NCI-H446 (cell line): ENCODE data around the gene TUBB1.
"Not testable (repeated sequence)": the region's sequence is repeated elsewhere in the genome, so short reads cannot be mapped to it uniquely, and the experiment has no call there.

Experiments used
- DNase-seq, 2 experiments: peaks; one replicate each; lab custom pipeline; 2025; lab: John Stamatoyannopoulos, UW

The TUBB1 gene

DNA sequence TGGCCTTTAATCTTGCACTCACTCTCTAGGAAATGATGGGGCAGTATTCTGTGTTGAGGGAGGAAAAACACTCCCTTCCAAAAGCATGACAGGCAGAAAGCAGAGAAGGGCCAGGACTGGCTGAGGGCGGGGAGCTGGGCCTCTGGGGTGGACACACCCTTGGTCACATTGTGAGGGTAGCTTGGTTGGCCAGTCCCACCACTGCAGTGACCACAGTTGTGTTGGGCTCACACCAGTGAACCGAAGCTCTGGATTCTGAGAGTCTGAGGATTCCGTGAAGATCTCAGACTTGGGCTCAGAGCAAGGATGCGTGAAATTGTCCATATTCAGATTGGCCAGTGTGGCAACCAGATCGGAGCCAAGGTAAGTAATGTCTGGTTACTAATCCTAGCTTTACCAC lies at the start of gene TUBB1:
Gene TUBB1 (plus strand): TSS at position 213 of the 400 bp plus-strand sequence. CDS start 94 bp downstream, at position 307.
- DNase-seq: no peak

GRCh38 chr20:58969439-58969838 lies 49.8 kb upstream of the TUBB1 start:
- DNase-seq: no peak

GRCh38 chr20:58970146-58970545 lies 49.1 kb upstream of the TUBB1 start:
- DNase-seq: no peak

GRCh38 chr20:58971429-58971828 lies 47.8 kb upstream of the TUBB1 start:
- no peak for DNase-seq

DNA sequence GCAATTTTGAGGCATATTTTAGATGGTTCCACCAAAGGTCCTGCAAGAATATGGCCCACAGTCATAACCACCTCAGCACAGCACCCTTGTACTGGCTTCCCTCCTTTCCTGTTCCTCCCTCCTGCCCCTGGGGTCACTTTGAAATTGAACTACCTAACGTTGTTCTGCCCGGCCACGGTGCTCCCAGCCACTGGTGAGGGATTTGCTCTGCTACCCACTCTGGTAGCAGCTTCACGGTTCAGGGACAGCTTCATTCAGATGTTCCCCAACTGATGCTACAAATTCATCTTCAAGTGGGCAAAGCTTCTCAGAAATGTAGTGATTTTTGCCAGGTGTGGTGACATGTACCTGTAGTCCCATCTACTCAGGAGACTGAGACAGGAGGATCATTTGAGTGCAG lies 46.0 kb upstream of the TUBB1 start:
- no peak for DNase-seq

GRCh38 chr20:58973866-58974265 lies 45.4 kb upstream of the TUBB1 start:
- no peak for DNase-seq

DNA sequence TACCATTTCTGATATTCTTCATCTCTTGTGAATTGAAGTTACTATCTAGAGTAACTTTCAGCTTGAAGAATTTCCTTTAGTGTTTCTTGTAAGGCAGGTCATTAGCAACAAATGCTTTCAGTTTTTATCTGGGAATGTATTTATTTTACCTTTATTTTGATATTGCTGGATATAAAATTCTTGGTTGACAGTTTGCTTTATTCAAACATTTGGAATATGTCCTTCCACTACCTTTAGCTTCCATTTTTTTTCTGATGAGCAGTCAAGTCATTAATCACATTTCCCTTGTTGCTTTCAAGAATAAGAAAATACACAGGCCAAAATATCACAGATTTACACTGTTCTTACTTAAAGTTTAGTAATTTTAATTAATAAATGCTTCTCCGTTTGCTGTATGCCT lies 43.9 kb upstream of the TUBB1 start:
- no peak for DNase-seq

- no peak for DNase-seq
Observed at GRCh38 chr20:58976061-58976730, 43.0 kb upstream of the TUBB1 start.

DNA sequence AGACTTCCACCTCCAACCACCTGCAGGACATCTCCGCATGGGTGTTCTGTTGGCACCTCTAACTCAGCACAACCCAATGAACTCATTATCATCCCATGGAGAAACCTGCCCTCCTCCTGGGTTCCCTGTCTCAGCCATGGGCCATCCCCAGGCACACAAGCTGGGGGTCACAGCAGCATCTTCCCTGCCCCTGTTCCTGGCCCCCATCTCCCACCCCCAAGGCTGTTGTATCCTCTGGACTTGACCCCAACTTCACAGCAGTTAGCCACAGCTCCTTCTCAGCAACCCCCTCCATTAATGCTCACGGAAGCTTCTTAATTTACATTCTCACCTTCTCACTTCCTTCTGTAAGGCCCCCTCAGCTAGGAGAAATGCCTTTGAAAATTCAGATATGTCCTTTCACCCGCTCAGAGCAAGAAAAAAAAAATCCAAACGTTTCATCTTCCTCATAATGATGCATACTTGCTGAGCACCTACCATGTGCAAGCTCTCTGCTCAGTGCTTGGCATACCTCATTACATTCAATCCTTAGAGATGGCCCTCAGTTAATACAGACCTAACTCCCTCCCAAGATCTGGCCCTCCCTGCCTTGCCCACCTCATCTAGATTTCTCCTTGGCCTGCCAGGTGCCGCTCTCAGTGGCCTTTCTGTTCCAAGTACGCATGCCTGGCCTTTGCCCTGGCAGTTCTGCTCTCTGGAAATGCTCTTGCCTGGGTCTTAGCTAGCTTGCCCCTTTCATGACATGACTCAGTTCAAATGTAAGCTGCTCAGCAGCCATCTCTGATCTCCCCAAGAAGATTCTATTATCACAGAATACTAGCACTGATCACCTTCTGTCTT lies 40.7 kb upstream of the TUBB1 start:
- no peak for DNase-seq

DNA sequence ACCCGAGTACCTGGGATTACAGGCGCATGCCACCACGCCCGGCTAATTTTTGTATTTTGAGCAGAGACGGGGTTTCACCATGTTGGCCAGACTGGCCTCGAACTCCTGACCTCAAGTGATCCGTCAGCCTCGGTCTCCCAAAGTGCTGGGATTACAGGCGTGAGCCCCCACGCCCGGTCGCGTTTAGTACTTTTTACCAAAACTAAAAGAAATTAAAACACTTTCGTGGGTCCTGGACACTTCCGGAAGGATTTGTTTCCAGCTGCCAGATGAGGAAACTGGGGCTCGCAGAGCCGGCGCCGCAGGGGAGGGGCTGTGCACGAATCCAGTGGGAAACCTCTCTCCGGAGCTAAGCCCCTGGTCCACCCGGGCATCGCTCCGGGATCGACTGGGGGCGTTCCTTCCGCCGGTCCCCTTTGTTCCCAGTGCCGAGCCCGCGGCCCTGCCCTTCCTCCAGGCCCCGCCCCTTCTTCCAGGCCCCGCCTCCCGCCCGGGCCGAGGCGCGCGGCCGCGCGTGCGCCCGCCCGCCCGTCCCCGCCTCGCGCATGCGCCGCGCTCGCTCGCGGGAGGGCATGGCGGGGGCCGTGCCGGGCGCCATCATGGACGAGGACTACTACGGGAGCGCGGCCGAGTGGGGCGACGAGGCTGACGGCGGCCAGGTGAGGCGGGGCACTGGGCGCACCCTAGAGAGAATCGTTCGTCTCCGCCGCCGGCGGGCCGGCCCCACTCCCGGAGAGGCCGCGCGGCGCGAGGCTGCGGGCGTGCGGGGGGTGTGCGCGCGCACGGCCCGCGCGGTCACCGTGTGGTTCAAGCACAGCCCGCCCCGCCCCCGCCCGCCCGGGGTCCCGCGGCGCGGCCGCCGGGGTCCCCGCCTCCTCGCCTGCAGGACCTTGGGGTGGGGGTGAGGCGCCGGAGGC lies 38.3 kb upstream of the TUBB1 start, which contains the start of gene NELFCD:
Gene NELFCD (plus strand): TSS at position 546 of the 917 bp plus-strand sequence. CDS start 54 bp downstream, at position 600.
- DNase-seq: peak; percentile 87 to 94

- peak in 1 of 2 experiments; percentile 22 for DNase-seq
Observed at GRCh38 chr20:58981628-58982364, 37.4 kb upstream of the TUBB1 start.

DNA sequence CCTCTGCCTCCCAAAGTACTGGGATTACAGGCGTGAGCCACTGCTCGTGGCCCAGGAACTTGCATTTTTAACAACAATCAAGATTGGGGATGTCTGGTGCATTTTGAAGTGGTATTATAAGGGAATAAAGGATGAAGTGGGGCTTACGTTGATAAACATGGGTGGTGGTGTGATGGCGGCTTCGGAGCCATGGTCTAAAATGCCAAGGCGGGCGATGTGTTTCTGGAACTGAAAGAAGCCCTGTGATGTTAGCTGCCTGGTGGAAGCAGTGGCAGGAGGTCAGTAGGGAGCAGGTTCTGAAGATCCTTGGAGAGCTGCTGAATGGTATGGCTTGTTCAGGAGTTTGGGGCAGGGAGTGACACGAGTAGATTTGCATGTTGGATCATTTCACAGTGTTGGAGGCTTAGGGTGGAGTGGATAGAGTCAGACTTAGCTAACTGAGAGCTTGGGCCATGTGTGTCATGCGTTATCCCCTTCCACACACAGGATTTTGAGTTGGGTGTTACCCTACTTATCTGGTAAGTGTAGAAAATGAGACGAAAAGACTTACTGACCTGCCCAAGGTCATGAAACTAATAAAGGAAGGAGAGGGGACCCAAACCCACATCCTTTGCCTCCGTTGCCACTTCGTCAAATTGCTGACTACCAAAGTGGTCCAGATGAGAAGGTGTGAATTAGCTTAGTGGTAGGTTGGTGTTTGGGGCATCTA lies 36.7 kb upstream of the TUBB1 start:
- no peak for DNase-seq

GRCh38 chr20:58983115-58983468 lies 36.1 kb upstream of the TUBB1 start:
- DNase-seq: not testable (repeated sequence)

GRCh38 chr20:58984691-58985090 lies 34.5 kb upstream of the TUBB1 start:
- DNase-seq: no peak

DNA sequence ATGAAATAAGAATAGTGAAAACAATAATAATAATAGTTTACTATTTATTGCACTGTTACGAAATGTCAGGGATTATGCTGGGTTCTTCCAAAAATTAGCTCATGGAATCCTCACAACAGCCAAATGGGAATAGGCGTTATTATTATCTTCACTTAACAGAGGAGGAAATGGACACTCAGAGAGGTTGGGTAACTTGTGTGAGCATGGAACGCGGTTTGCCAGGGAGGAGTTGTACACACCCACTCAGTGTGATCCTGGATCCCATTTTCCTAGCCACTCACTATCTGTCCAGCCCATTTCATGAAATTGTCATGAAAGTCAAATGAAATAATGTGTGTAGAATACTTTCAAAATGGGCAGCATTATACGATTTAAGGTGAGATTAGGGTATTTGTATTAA lies 33.6 kb upstream of the TUBB1 start:
- DNase-seq: no peak

DNA sequence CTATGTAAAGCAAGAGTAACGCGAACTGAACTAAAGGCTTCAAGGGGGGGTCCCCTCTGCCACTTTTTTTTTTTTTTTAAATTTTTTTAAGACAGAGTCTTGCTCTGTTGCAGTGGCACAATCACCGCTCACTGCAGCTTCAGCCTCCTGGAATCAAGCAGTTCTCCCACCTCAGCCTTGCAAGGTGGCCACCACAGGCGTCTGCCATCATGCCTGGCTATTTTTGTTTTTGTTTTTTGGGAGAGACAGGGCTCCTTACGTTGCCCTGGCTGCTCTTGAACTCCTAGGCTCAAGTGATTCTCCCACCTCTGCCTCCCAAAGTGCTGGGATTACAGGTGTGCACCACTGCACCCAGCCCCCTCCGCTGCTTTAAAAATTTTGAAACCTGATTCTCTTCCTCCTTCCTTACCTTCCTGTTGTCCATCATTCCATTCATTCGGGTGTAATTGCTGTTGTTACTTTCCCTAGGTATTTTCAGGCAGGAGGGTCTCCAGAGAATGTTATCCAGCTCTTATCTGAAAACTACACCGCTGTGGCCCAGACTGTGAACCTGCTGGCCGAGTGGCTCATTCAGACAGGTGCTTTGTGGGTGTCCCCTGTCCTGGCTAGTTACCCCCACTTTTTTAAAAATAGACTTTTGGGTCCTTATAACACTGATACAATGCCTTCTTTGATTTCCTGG lies 32.8 kb upstream of the TUBB1 start:
- no peak for DNase-seq

GRCh38 chr20:58986968-58987517 lies 32.2 kb upstream of the TUBB1 start:
- DNase-seq: no peak

DNA sequence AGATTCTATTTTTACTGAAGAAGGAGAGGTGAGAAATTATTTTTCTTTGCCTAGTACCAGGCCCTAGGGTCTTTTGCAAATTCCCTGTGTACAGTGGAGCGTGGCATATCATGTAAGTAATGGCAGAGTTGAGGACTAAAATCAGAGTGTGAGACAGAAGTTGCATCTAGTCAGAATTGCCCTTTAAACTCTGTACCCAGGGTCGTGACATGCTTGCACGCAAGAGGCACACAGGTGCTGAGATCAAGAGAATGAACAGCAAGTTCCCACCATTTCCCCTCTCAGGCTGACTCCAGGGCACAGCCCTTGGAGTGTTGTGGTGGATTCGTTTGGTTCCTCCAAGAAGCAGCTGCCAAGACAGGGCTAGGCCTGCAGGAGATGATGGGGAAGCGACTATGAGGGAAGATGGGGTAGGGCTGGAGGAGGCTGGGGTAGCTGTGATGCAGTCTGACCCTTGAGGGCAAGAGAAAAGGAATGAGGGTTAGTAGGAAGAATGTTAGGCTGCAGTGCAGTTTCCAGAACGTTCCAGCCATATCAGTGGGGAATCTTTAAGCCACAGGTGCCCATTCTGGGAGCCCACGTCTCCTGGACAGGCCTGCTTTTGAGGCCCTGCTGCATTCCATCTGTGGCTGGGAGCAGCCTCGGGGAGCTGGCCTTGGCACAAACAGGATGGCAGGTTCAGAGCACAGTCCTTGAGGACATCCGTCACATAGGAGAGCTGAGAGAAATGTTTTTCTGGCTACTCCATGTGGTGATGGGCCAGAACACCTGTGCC lies 31.3 kb upstream of the TUBB1 start:
- DNase-seq: no peak

DNA sequence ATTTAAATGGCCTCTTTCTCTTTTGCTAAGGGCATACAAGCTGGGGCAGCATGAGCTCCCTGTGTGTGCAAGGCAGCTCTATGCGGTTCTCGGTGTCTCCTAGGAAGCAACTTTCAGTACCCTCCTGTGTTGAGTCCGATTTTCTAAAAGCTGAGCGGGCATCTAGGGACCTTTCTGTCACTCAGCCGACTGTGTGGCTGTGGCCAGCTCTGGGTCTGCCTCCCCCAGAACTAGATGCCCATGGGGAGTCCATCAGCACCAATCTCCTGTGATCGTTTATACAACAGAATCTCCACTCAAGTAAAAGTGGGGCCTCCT lies 30.7 kb upstream of the TUBB1 start:
- DNase-seq: no peak
